Amygdala (tissue), 56 donors: Measurements from ENCODE around the gene SFTPB.

Experiments
- DNase-seq, 56 donors: peaks; one replicate each; lab custom pipeline; 2025; lab: John Stamatoyannopoulos, UW

The SFTPB gene

GRCh38 chr2:85703329-85703728, 35.3 kb upstream of the SFTPB start:
- DNase-seq, result no peak

DNA sequence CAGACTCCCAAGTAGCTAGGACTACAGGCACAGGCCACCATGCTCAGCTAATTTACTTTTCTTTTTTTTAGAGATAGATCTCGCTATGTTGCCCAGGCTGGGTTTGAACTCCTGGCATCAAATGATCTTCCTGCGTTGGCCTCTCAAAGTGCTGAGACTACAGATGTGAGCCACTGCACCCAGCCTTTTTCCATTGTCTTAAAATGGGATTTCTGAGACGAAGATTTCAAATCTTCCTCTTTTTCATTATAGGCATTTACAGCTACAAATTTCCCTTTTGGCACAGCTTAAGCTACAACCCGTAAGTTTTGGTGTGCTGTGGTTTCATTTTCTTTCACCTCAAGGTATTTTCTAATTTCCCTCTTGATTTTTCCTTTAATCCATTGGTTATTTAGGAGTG, 34.8 kb upstream of the SFTPB start:
- DNase-seq, result no peak

DNA sequence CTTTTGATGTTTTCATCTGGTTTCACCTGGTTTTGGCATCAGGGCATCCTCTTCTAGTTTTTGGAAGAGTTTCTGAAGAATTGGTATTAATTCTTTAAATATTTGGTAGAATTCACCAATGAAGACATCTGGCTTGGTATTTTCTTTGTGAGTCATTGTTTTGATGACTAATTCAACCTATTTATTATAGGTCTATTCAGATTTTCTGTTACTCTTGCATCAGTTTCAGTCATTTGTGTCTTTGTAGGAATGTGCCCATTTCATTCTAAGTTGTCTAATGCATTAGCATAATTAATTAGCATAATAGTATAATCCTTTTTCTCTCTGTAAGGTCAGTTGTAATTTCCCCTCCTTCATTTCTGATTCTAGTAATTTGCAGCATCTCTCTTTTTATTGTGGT, 34.2 kb upstream of the SFTPB start:
- no peak for DNase-seq

GRCh38 chr2:85699325-85699724, 31.3 kb upstream of the SFTPB start:
- DNase-seq, result no peak

- no peak for DNase-seq
Measured at GRCh38 chr2:85698880-85699254, 30.9 kb upstream of the SFTPB start.

GRCh38 chr2:85698184-85698879, 30.3 kb upstream of the SFTPB start:
- DNase-seq, result no peak

DNA sequence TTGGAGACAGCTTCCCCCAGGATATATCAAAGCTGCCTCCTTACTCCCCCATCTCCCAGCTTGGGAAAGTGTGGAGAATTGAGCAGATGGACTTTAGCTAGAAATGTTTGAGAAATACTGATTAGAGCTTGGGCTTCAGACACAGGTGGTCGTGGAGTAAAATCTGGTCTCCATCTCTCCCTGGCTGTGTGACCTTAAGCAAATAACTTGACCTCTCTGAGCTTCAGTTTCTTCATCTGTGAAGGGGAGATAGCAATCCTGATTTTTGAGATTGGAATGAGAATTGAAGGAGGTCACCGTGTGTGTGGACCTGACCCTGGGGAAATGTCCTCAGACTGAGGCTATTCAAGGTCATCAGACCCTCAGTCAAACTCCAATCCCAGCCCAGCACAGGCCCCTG, 29.7 kb upstream of the SFTPB start:
- no peak for DNase-seq

GRCh38 chr2:85697096-85697495, 29.1 kb upstream of the SFTPB start:
- no peak for DNase-seq

DNA sequence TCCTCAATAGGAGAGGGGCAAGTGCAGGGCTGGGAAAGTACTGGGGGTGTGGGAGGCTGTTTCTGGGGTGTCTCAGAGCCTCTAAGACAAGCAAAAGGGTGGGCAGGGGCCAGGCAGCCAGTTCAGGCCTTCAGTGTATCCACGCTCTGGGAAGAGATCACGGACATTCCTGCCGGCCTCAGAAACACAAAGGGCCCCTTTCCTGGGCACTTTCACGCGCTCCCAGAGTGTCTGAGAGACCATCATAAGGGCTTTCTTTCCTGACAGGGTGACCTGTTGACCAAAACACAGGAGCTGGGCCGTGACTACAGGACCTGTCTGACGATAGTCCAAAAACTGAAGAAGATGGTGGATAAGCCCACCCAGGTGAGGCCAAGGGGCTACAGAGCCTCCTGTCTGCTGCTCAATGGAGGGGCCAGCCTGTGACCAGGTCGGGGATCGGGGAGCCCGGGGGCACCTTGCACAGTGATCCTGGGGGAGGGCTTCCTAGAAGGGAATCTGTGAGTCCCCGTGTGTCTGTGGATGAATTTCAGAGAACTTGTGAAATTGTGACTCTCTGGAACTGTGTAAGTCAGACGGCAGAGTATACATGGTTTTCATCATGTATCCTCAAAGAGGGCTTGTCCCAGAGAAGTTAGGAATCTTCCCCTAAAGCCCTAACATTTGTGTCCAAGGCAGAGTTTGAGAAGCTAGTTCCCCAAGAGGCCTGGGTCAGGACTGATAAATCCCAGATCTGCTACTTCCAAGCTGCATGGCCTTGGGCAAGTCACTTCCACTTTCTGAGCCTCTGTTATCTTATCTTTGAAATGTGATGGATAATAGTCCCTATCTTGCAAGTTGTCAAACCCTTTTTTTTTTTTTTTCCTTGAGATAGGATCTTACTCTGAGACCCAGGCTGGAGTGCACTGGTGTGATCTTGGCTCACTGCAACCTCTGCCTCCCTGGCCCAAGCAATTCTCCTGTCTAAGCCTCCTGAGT, 28.0 kb upstream of the SFTPB start:
- DNase-seq, result no peak

GRCh38 chr2:85695121-85695520, 27.1 kb upstream of the SFTPB start:
- DNase-seq, result no peak

DNA sequence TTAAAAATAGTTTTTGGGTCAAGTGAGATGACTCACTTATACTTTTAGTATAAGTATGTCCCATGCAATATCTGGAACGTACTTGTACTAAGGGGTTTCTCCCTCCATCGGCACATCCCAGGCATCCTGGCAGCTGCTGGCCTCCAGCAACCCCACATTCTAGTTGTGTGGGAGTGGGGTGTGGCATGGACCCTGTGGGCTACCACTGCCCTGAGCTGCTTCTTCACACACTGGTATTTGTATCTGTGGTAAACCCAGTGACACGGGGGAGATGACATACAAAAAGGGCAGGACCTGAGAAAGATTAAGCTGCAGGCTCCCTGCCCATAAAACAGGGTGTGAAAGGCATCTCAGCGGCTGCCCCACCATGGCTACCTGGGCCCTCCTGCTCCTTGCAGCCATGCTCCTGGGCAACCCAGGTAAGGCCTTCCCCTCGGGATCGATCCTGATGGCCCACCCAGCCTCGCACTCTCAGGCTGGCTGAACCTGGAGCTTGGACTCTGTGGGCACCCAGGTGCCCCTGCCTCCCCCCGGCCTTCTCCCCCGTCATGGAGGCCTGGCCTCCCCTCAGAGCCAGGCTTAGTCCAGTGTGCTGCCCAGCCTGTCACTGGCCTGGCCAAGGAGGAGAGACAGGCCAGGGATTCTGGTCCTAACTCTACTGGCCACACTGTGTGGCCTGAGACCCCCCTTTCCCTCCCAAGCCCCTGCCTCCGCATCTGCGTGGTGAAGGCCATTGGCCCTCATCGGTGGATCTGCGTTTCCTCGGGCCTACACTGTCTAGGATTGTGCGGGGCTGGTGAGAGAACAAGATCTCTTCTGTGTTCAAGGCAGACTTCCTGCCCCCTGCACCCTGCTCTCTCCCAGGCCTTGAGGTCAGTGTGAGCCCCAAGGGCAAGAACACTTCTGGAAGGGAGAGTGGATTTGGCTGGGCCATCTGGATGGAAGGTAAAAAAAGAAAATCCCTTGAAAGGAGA, 26.3 kb upstream of the SFTPB start, which contains the start of gene GNLY:
Gene GNLY, plus strand, starts transcription at position 307 of the 974 bp plus-strand sequence. Its CDS starts 61 bp downstream, at position 368.
- no peak for DNase-seq

GRCh38 chr2:85692039-85692645, 24.1 kb upstream of the SFTPB start:
- no peak for DNase-seq

DNA sequence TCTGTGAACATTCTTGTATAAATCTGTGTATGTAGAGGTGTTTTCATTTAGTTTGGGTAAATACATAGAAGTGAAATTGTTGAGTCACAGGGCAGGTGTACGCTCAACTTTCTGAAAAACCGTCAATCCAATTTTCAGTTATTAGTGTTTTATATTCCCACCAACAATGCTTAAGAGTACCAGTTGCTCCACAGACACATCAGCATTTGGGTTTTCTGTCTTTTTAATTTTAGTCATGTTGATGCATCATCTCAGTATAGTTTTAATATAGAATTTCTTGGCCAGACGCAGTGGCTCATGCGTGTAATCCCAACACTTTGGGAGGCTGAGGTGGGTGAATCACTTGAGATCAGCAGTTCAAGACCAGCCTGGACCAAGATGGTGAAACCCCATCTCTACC, 22.9 kb upstream of the SFTPB start:
- no peak for DNase-seq

- no peak for DNase-seq
Measured at GRCh38 chr2:85684806-85685205, 16.8 kb upstream of the SFTPB start.

- DNase-seq, result no peak
Measured at GRCh38 chr2:85684380-85684779, 16.4 kb upstream of the SFTPB start.

DNA sequence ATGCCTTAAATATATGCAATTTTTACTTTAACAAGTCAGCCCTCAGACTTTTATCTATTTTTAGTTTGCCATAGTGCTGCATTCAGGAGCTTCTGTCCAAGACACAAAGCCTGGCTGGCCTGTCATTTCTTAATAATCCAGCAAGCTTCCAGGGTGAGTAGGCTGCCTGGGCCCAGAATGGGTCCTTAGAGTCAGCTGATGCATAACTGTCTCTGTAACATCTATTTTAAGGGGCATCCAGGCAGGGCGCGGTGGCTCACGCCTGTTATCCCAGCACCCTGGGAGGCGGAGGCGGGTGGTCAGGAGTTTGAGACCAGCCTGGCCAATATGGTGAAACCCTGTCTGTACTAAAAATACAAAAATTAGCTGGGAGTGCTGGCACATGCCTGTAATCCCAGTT, 14.4 kb upstream of the SFTPB start:
- no peak for DNase-seq

- DNase-seq, result no peak
Measured at GRCh38 chr2:85681776-85682175, 13.8 kb upstream of the SFTPB start.

GRCh38 chr2:85681372-85681763, 13.4 kb upstream of the SFTPB start:
- no peak for DNase-seq

DNA sequence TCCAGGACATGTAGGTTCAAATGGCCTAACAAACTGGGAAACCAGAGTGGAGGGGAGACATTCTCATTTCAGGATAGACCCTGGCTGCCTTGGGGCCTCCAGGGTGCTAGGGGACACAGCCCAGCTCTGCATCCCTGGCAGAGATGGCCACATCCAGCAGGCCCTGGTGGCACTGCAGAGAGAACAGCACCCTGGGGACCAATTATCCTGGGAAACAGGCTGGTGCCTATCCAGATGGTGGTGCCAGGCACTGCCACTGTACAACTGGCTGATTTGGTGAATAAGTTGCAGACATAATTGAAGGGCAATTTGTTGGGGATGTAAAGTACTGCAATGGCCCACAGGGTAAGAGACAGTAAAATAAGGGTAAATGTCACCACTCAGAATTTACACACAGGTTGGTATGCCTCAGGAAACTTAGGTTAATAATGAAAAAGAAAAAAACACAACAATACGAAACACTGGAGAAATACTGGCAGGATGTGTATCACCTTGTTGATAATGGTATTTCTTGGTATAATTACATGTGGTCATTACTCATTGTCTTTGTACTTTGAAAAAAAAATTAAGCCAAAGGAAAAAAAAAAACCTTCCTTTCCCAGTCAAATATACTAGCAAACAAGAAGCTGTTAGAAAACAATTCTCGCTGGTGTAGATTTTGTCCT, 12.8 kb upstream of the SFTPB start:
- DNase-seq, result peak in 9 of 56 donors; percentile 6 to 33 (median 20)
